Left kidney (tissue), 2 donors: ENCODE data around the gene PURA. TPM values are rescaled to one million over a fixed set of nuclear protein-coding genes. Genes with fewer than 3 reads are reported as not detected.

ENCODE experiments used
- DNase-seq: peaks from one replicate; pipeline ENCODE4 v3.0.0-alpha.2; 2013
- polyA plus RNA-seq: library from polyadenylated mRNA; unstranded; fragments of 120-200 nt; gene quantifications from one replicate; pipeline ENCODE4 v1.2.1, GENCODE V29; 2013; ENCODE audit not compliant: insufficient read length

Gene PURA
- polyA plus RNA-seq, 1 donor: 13.0 TPM

- DNase-seq: no peak
Observed at GRCh38 chr5:140159014-140159927, 45.4 kb downstream of the PURA start.

- DNase-seq: no peak
Observed at GRCh38 chr5:140162275-140162674, 48.4 kb downstream of the PURA start.

- no peak for DNase-seq
Observed at GRCh38 chr5:140162781-140163180, 48.9 kb downstream of the PURA start.

- DNase-seq: no peak
Observed at GRCh38 chr5:140165101-140165922, 51.4 kb downstream of the PURA start.

GRCh38 chr5:140165923-140166270, 52.0 kb downstream of the PURA start:
- DNase-seq: no peak

GRCh38 chr5:140166911-140167310, 53.0 kb downstream of the PURA start:
- no peak for DNase-seq

- no peak for DNase-seq
Observed at GRCh38 chr5:140168371-140168770, 54.5 kb downstream of the PURA start.

- DNase-seq: no peak
Observed at GRCh38 chr5:140169410-140169809, 55.5 kb downstream of the PURA start.

- DNase-seq: no peak
Observed at GRCh38 chr5:140172483-140172882, 58.6 kb downstream of the PURA start.

GRCh38 chr5:140174014-140174413, 60.1 kb downstream of the PURA start:
- DNase-seq: no peak

GRCh38 chr5:140174465-140175366, 60.8 kb downstream of the PURA start, which contains the start of gene CYSTM1:
CYSTM1 (plus strand) TSS chr5:140175188; CDS start chr5:140194466, 19,278 bp downstream.
- peak; percentile 97 for DNase-seq

Other genes with a start within 250 kb of the PURA start
- gene NRG2, start 70.8 kb upstream of the PURA start, polyA plus RNA-seq: 0.88 TPM
- 8.0 TPM for gene IGIP, start 11.8 kb downstream of the PURA start, polyA plus RNA-seq
- 54.2 TPM for gene CYSTM1, start 61.1 kb downstream of the PURA start, polyA plus RNA-seq
- gene PFDN1, start 189.0 kb downstream of the PURA start, polyA plus RNA-seq: 112 TPM
- 7.9 TPM for gene HBEGF, start 232.5 kb downstream of the PURA start, polyA plus RNA-seq
- 26.9 TPM for gene SLC4A9, start 246.1 kb downstream of the PURA start, polyA plus RNA-seq